GM19239 (cell line): ENCODE data around the gene EMC8.
A peak's percentile ranks its signal among the peaks of the same experiment; 100 is the strongest.

ENCODE experiments used
- DNase-seq: peaks from one replicate; pipeline ENCODE4 v3.0.0; 2011; ENCODE audit warnings: low spot score; ENCODE audit not compliant: insufficient read length
- FAIRE-seq: peaks from 2 replicates; lab custom pipeline; 2011; peaks lifted over from hg19 to GRCh38; lab: Jason Lieb, UNC

The EMC8 gene

GRCh38 chr16:85761861-85762260 is 37.5 kb downstream of the EMC8 start:
- FAIRE-seq, result no peak

GRCh38 chr16:85759631-85760419 is 39.5 kb downstream of the EMC8 start:
- no peak for DNase-seq
- FAIRE-seq, result no peak

More at GRCh38 chr16:85761861-85762260, 37.5 kb downstream of the EMC8 start:
- no peak for DNase-seq

GRCh38 chr16:85759136-85759535 is 40.2 kb downstream of the EMC8 start:
- DNase-seq, result no peak

GRCh38 chr16:85757341-85757822 is 42.0 kb downstream of the EMC8 start:
- DNase-seq (no peak), FAIRE-seq (peak; percentile 88)

More at GRCh38 chr16:85759136-85759535, 40.2 kb downstream of the EMC8 start:
- FAIRE-seq, result no peak

GRCh38 chr16:85755929-85756768 is 43.2 kb downstream of the EMC8 start:
- no peak for DNase-seq
- peak; percentile 78 for FAIRE-seq

- DNase-seq (no peak), FAIRE-seq (no peak)
Measured at GRCh38 chr16:85754413-85754812, 44.9 kb downstream of the EMC8 start.

GRCh38 chr16:85753976-85754375 is 45.4 kb downstream of the EMC8 start:
- FAIRE-seq, result no peak
- no peak for DNase-seq

GRCh38 chr16:85753559-85753958 is 45.8 kb downstream of the EMC8 start:
- FAIRE-seq, result no peak
- no peak for DNase-seq

- no peak for FAIRE-seq
- no peak for DNase-seq
Measured at GRCh38 chr16:85752511-85753420, 46.6 kb downstream of the EMC8 start.

- DNase-seq (no peak), FAIRE-seq (no peak)
Measured at GRCh38 chr16:85751698-85752501, 47.4 kb downstream of the EMC8 start.

GRCh38 chr16:85750827-85751697 is 48.3 kb downstream of the EMC8 start, which contains the start of gene C16orf74:
C16orf74 (minus strand) TSS chr16:85751096; CDS start chr16:85735217, 15,879 bp downstream.
- no peak for FAIRE-seq
- no peak for DNase-seq

- FAIRE-seq, result no peak
- DNase-seq, result no peak
Measured at GRCh38 chr16:85750146-85750826, 49.1 kb downstream of the EMC8 start.

- no peak for DNase-seq
- FAIRE-seq, result peak; percentile 37
Measured at GRCh38 chr16:85749771-85750145, 49.6 kb downstream of the EMC8 start.

GRCh38 chr16:85746460-85747215 is 52.7 kb downstream of the EMC8 start:
- DNase-seq (no peak), FAIRE-seq (peak; percentile 68)

- DNase-seq (no peak), FAIRE-seq (no peak)
Measured at GRCh38 chr16:85738923-85739715, 60.2 kb downstream of the EMC8 start.

GRCh38 chr16:85736921-85737320 is 62.4 kb downstream of the EMC8 start:
- DNase-seq, result no peak
- FAIRE-seq, result no peak
